HG03342 (cell line): ENCODE measurements around the gene RRAD.
"Not testable (repeated sequence)": the region's sequence is repeated elsewhere in the genome, so short reads cannot be mapped to it uniquely, and the experiment has no call there.

ENCODE experiments used
- ATAC-seq: cut with Tn5 transposase; IDR thresholded peaks from one replicate; pipeline ENCODE4 v1.9.1; 2021; ENCODE audit warnings: mild to moderate bottlenecking, moderate library complexity; ENCODE audit not compliant: unreplicated experiment

RRAD gene

GRCh38 chr16:66952430-66953110 lies 27.2 kb upstream of the RRAD start:
- no peak for ATAC-seq

- ATAC-seq = no peak
Measured at GRCh38 chr16:66950971-66951790, 25.8 kb upstream of the RRAD start.

- no peak for ATAC-seq
Measured at GRCh38 chr16:66950437-66950836, 25.1 kb upstream of the RRAD start.

GRCh38 chr16:66949472-66949871 lies 24.1 kb upstream of the RRAD start:
- ATAC-seq = no peak

- ATAC-seq = no peak
Measured at GRCh38 chr16:66948837-66949225, 23.5 kb upstream of the RRAD start.

GRCh38 chr16:66948134-66948836 lies 22.9 kb upstream of the RRAD start:
- no peak for ATAC-seq

GRCh38 chr16:66947302-66948065 lies 22.1 kb upstream of the RRAD start:
- ATAC-seq = peak; percentile 75

GRCh38 chr16:66946974-66947301 lies 21.6 kb upstream of the RRAD start:
- no peak for ATAC-seq

GRCh38 chr16:66946541-66946940 lies 21.2 kb upstream of the RRAD start:
- ATAC-seq = no peak

GRCh38 chr16:66945939-66946338 lies 20.6 kb upstream of the RRAD start:
- no peak for ATAC-seq

- ATAC-seq = not testable (repeated sequence)
Measured at GRCh38 chr16:66944971-66945370, 19.6 kb upstream of the RRAD start.

GRCh38 chr16:66944054-66944441 lies 18.7 kb upstream of the RRAD start:
- no peak for ATAC-seq

GRCh38 chr16:66943426-66944053 lies 18.2 kb upstream of the RRAD start:
- ATAC-seq = no peak

GRCh38 chr16:66942981-66943380 lies 17.6 kb upstream of the RRAD start:
- ATAC-seq = no peak

- ATAC-seq = no peak
Measured at GRCh38 chr16:66940236-66940635, 14.9 kb upstream of the RRAD start.

GRCh38 chr16:66939366-66939765 lies 14.0 kb upstream of the RRAD start:
- ATAC-seq = no peak

- ATAC-seq = no peak
Measured at GRCh38 chr16:66937725-66938337, 12.5 kb upstream of the RRAD start.

- no peak for ATAC-seq
Measured at GRCh38 chr16:66936889-66937554, 11.7 kb upstream of the RRAD start.

GRCh38 chr16:66936462-66936861 lies 11.1 kb upstream of the RRAD start:
- no peak for ATAC-seq
